PC-3 (cell line): ENCODE results near the gene AVP. TPM values are rescaled to one million over a fixed set of nuclear protein-coding genes. Genes with fewer than 3 reads are reported as not detected.

Source experiments
- ATAC-seq: fragments of 200-7000 bp; cut with Tn5 transposase; 2 replicates; pipeline ENCODE4 v1.9.1; 2020; ENCODE audit warnings: mild to moderate bottlenecking, moderate library complexity
- BruUV-seq: library from RNA; stranded (reverse); fragments of 400-500 nt; replicated peaks from 2 replicates; lab custom pipeline; 2021; lab: Mats Ljungman, UMichigan
- CTCF ChIA-PET: fragments of 300-600 bp; sonication (Branson Sonifier 250); formaldehyde crosslinking; loops from one replicate; lab custom pipeline; 2022; ENCODE audit warnings: antibody characterized with exemption; lab: Charles Lee
- POLR2A ChIA-PET: fragments of 300-600 bp; sonication (Branson Sonifier 250); formaldehyde crosslinking; loops from one replicate; lab custom pipeline; 2022; ENCODE audit warnings: antibody characterized with exemption; ENCODE audit not compliant: unreplicated experiment; lab: Charles Lee
- DNase-seq: peaks from one replicate; pipeline ENCODE4 v3.0.0-alpha.2; 2015
- H2AFZ ChIP-seq: fragments of 300-600 bp; sonication (generic); 2 replicates; pipeline ENCODE4 v1.6.0; 2016; ENCODE audit warnings: antibody characterized with exemption, low read length
- H3F3A ChIP-seq: fragments of 300-600 bp; sonication (generic); one replicate; pipeline ENCODE4 v1.6.0; 2017; ENCODE audit warnings: antibody characterized with exemption, low read length, control low read depth, mild to moderate bottlenecking; ENCODE audit not compliant: unreplicated experiment
- H3K27ac ChIP-seq: fragments of 300-600 bp; sonication (generic); 2 replicates; pipeline ENCODE4 v1.5.1; 2016; ENCODE audit warnings: mild to moderate bottlenecking, low read length
- H3K27me3 ChIP-seq: fragments of 300-600 bp; sonication (generic); 2 replicates; pipeline ENCODE4 v1.6.1; 2016; ENCODE audit warnings: low read length, mixed read lengths
- H3K36me3 ChIP-seq: fragments of 300-600 bp; sonication (generic); 2 replicates; pipeline ENCODE4 v1.6.1; 2016; ENCODE audit warnings: low read depth, mixed run types, low read length, mixed read lengths
- H3K4me1 ChIP-seq: fragments of 300-600 bp; sonication (generic); 2 replicates; pipeline ENCODE4 v1.5.1; 2016; ENCODE audit warnings: low read length; ENCODE audit not compliant: insufficient read depth
- H3K4me2 ChIP-seq: fragments of 300-600 bp; sonication (generic); 2 replicates; pipeline ENCODE4 v1.6.0; 2016; ENCODE audit warnings: low read length
- H3K4me3 ChIP-seq: fragments of 300-600 bp; sonication (generic); 2 replicates; pipeline ENCODE4 v1.5.1; 2016; ENCODE audit warnings: mild to moderate bottlenecking, low read length, mixed read lengths
- H3K79me2 ChIP-seq: fragments of 300-600 bp; sonication (generic); 2 replicates; pipeline ENCODE4 v1.6.1; 2017; ENCODE audit warnings: low read length, mixed read lengths
- H3K9ac ChIP-seq: fragments of 300-600 bp; sonication (generic); 2 replicates; pipeline ENCODE4 v1.6.0; 2016; ENCODE audit warnings: mild to moderate bottlenecking, low read length
- H3K9me2 ChIP-seq: fragments of 300-600 bp; sonication (generic); replicated peaks from 2 replicates; pipeline ENCODE4 v1.6.1; 2016; ENCODE audit warnings: mixed run types, low read length, mixed read lengths
- H3K9me3 ChIP-seq: fragments of 300-600 bp; sonication (generic); 2 replicates; pipeline ENCODE4 v1.6.1; 2016; ENCODE audit warnings: low read length, mixed read lengths
- H4K20me1 ChIP-seq: fragments of 300-600 bp; sonication (generic); 2 replicates; pipeline ENCODE4 v1.6.1; 2016; ENCODE audit warnings: low read length, mixed read lengths
- EZH2 ChIP-seq: fragments of 300-600 bp; sonication (generic); IDR thresholded peaks from one replicate; pipeline ENCODE4 v1.6.1; 2017; ENCODE audit warnings: antibody characterized with exemption, mild to moderate bottlenecking, low read length; ENCODE audit not compliant: unreplicated experiment
- EZH2phosphoT487 ChIP-seq: fragments of 300-600 bp; sonication (generic); IDR thresholded peaks from 2 replicates; pipeline ENCODE4 v1.6.1; 2018; ENCODE audit warnings: mild to moderate bottlenecking, antibody characterized with exemption, low read length, borderline replicate concordance
- intact Hi-C: fragments of 100-400 bp; cut with micrococcal nuclease; formaldehyde crosslinking; loops from 2 replicates; pipeline ENCODE4 v1.9.0; 2023
- total RNA-seq: library from RNA; depleted of rRNA; stranded (reverse); fragments of >200 nt; gene quantifications from 2 replicates; pipeline ENCODE4 v1.2.3, GENCODE V29; 2014; rRNA removed
- TF ChIP-seq, protein P1 (sequence below): fragments of 300-600 bp; sonication (generic); conservative IDR thresholded peaks from 2 replicates; pipeline ENCODE4 v1.5.1; 2017; ENCODE audit warnings: antibody characterized with exemption, low read depth, mild to moderate bottlenecking, low read length

AVP gene
- total RNA-seq, 1 experiment from 2014 or later: not detected

DNA sequence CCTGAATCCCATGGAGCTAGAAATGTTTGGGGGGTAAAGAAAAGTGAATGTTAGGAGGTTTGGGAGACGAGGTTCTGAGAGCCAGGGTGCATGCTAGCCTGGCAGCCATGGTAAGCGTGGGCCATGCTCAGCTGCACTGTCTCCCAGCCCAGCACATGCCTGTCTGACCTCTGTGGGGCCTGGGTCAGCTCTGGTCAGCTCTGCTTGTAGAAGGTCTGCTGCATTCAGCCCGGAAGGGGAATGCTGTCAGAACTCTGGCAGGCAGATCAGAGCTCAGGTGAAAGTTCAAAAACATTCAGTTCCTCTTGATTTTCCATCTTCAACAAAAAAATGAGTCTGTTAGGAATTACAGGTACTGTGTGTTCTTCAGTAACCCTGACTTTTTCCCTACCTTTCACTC, 46.9 kb downstream of the AVP start:
- Histone ChIP-seq H3K27me3 (no peaks in the 10 kb centered on the region), H3K4me1 (peaks cover 10% of the 10 kb centered on the region), H3K79me2 (no peaks in the 10 kb centered on the region), H3K9ac (no peak overlapping the region), H3K4me3 (no peak overlapping the region), H3K36me3 (peaks cover 12% of the 10 kb centered on the region; the same call in 1 of the 2 replicates), H3K27ac (no peak overlapping the region), H3K9me2 (no peaks in the 10 kb centered on the region), H3K4me2 (no peak overlapping the region), H3K9me3 (no peaks in the 10 kb centered on the region), H4K20me1 (no peaks in the 10 kb centered on the region), H3F3A (no peaks in the 10 kb centered on the region), H2AFZ (no peak overlapping the region)
- CTCF ChIA-PET: no interaction called here
- intact Hi-C loops: no loop called here
- BruUV-seq: no TSS peak
- POLR2A ChIA-PET: no interaction called here
- TF ChIP-seq EZH2 (no peak), EZH2phosphoT487 (no peak)
- TF ChIP-seq, protein P1, sequence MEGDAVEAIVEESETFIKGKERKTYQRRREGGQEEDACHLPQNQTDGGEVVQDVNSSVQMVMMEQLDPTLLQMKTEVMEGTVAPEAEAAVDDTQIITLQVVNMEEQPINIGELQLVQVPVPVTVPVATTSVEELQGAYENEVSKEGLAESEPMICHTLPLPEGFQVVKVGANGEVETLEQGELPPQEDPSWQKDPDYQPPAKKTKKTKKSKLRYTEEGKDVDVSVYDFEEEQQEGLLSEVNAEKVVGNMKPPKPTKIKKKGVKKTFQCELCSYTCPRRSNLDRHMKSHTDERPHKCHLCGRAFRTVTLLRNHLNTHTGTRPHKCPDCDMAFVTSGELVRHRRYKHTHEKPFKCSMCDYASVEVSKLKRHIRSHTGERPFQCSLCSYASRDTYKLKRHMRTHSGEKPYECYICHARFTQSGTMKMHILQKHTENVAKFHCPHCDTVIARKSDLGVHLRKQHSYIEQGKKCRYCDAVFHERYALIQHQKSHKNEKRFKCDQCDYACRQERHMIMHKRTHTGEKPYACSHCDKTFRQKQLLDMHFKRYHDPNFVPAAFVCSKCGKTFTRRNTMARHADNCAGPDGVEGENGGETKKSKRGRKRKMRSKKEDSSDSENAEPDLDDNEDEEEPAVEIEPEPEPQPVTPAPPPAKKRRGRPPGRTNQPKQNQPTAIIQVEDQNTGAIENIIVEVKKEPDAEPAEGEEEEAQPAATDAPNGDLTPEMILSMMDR: no peak
- ATAC-seq: no peak
- DNase-seq: no peak

DNA sequence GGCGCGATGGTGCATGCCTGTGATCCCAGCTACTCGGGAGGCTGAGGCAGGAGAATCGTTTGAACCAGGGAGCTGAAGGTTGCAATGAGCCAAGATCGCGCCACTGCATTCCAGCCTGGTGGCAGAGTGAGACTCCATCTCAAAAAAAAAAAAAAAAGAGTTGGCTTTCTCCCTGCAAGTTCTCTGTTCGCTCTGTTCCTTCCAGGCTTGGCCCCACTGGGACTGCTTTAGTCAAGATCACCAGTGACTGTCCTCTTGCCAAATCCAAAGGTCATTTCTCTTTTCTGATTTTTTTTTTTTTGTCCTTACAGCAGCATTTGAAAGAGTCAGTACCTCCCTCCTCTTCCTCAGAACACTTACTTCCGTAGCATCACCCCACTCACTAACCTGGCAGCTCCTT, 51.9 kb downstream of the AVP start:
- intact Hi-C loops: no loop called here
- no peaks in the 10 kb centered on the region for H3F3A ChIP-seq
- no peaks in the 10 kb centered on the region for H3K79me2 ChIP-seq
- CTCF ChIA-PET: no interaction called here
- H3K9me2 ChIP-seq: no peaks in the 10 kb centered on the region
- no peaks in the 10 kb centered on the region for H4K20me1 ChIP-seq
- no peaks in the 10 kb centered on the region for H3K27me3 ChIP-seq
- H3K9me3 ChIP-seq: no peaks in the 10 kb centered on the region
- peaks cover 24% of the 10 kb centered on the region; the same call in 1 of the 2 replicates for H3K36me3 ChIP-seq
- BruUV-seq: no TSS peak
- H3K9ac ChIP-seq: no peak overlapping the region
- no peak overlapping the region for H3K4me3 ChIP-seq
- H2AFZ ChIP-seq: no peak overlapping the region
- no peak for DNase-seq
- H3K4me1 ChIP-seq: no peaks in the 10 kb centered on the region
- no peak overlapping the region for H3K27ac ChIP-seq
- no peak for ATAC-seq
- H3K4me2 ChIP-seq: no peak overlapping the region
- POLR2A ChIA-PET: no interaction called here
- TF ChIP-seq, protein P1: no peak
- TF ChIP-seq EZH2phosphoT487: no peak

Other genes with a start within 250 kb of the AVP start
- gene PCED1A, start 244.1 kb downstream of the AVP start, total RNA-seq: 21.9 and 29.8 TPM in 2 replicates
- 40.3 and 49.9 TPM in 2 replicates for gene VPS16, start 244.0 kb downstream of the AVP start, total RNA-seq
- gene PTPRA, start 211.2 kb downstream of the AVP start, total RNA-seq: 33.6 and 35.0 TPM in 2 replicates
- gene GNRH2, start 41.1 kb downstream of the AVP start, total RNA-seq: 1.6 TPM in 1 of 2 replicates, not detected in the other
- gene MRPS26, start 38.7 kb downstream of the AVP start, total RNA-seq: 182 and 280 TPM in 2 replicates
- gene OXT, start 13.1 kb downstream of the AVP start, total RNA-seq: not detected in 2 replicates
- gene FASTKD5, start 75.1 kb upstream of the AVP start, total RNA-seq: 16.8 and 25.2 TPM in 2 replicates
- gene UBOX5, start 75.1 kb upstream of the AVP start, total RNA-seq: 4.3 and 4.5 TPM in 2 replicates
- 6.4 and 8.9 TPM in 2 replicates for gene LZTS3, start 88.8 kb upstream of the AVP start, total RNA-seq
- gene DDRGK1, start 120.0 kb upstream of the AVP start, total RNA-seq: 97.7 and 122 TPM in 2 replicates
- 117 and 121 TPM in 2 replicates for gene ITPA, start 124.8 kb upstream of the AVP start, total RNA-seq
- 23.7 and 26.8 TPM in 2 replicates for gene SLC4A11, start 154.5 kb upstream of the AVP start, total RNA-seq